Right hindlimb (tissue), 1 donor: ENCODE results near the gene GNAL.
"Not testable (repeated sequence)": the region's sequence is repeated elsewhere in the genome, so short reads cannot be mapped to it uniquely, and the experiment has no call there.

ENCODE experiments used
- DNase-seq: peaks from one replicate; pipeline ENCODE4 v3.0.0-alpha.2; 2018

Gene GNAL

GRCh38 chr18:11688972-11689668 is at the start of gene GNAL:
GNAL (plus strand) TSS chr18:11689264; CDS start chr18:11689564, 300 bp downstream.
- DNase-seq: peak; percentile 82

GRCh38 chr18:11647310-11647709 is 41.8 kb upstream of the GNAL start:
- not testable (repeated sequence) for DNase-seq

- not testable (repeated sequence) for DNase-seq
Observed at GRCh38 chr18:11647804-11648203, 41.3 kb upstream of the GNAL start.

- DNase-seq: no peak
Observed at GRCh38 chr18:11649839-11650238, 39.2 kb upstream of the GNAL start.

- DNase-seq: no peak
Observed at GRCh38 chr18:11651899-11652298, 37.2 kb upstream of the GNAL start.

- no peak for DNase-seq
Observed at GRCh38 chr18:11653521-11653920, 35.5 kb upstream of the GNAL start.

GRCh38 chr18:11654736-11655605 is 34.1 kb upstream of the GNAL start:
- DNase-seq: peak; percentile 39

- DNase-seq: no peak
Observed at GRCh38 chr18:11655606-11655932, 33.5 kb upstream of the GNAL start.

- DNase-seq: no peak
Observed at GRCh38 chr18:11657152-11657551, 31.9 kb upstream of the GNAL start.

GRCh38 chr18:11657554-11657953 is 31.5 kb upstream of the GNAL start:
- DNase-seq: no peak

- DNase-seq: no peak
Observed at GRCh38 chr18:11658019-11658418, 31.0 kb upstream of the GNAL start.

- no peak for DNase-seq
Observed at GRCh38 chr18:11658989-11659388, 30.1 kb upstream of the GNAL start.

- DNase-seq: no peak
Observed at GRCh38 chr18:11660691-11661090, 28.4 kb upstream of the GNAL start.

- no peak for DNase-seq
Observed at GRCh38 chr18:11661430-11661829, 27.6 kb upstream of the GNAL start.

GRCh38 chr18:11663439-11664029 is 25.5 kb upstream of the GNAL start:
- DNase-seq: no peak

GRCh38 chr18:11664286-11664685 is 24.8 kb upstream of the GNAL start:
- no peak for DNase-seq

GRCh38 chr18:11665146-11665545 is 23.9 kb upstream of the GNAL start:
- DNase-seq: no peak

GRCh38 chr18:11665587-11665986 is 23.5 kb upstream of the GNAL start:
- DNase-seq: no peak

- DNase-seq: no peak
Observed at GRCh38 chr18:11666176-11666575, 22.9 kb upstream of the GNAL start.

- DNase-seq: no peak
Observed at GRCh38 chr18:11666831-11667230, 22.2 kb upstream of the GNAL start.

- no peak for DNase-seq
Observed at GRCh38 chr18:11667578-11667977, 21.5 kb upstream of the GNAL start.

- DNase-seq: no peak
Observed at GRCh38 chr18:11668441-11669169, 20.5 kb upstream of the GNAL start.

GRCh38 chr18:11669271-11669947 is 19.7 kb upstream of the GNAL start:
- DNase-seq: no peak
